Astrocyte of the cerebellum (primary cell): ENCODE measurements around the gene FYN.

Experiments used
- DNase-seq: peaks from one replicate; pipeline ENCODE4 v3.0.0-alpha.2; 2011; ENCODE audit warnings: low read depth
- H3K4me3 ChIP-seq: 2 replicates; pipeline ENCODE4 v1.5.1; 2011; ENCODE audit warnings: mild to moderate bottlenecking, low read depth, low read length, moderate library complexity
- CTCF ChIP-seq: IDR thresholded peaks from 2 replicates; pipeline ENCODE4 v1.5.1; 2012; ENCODE audit warnings: low read length, low read depth, moderate library complexity, mild to moderate bottlenecking; ENCODE audit errors: missing control alignments
- in situ Hi-C: cut with HindIII; loops from 2 replicates; pipeline ENCODE4 v1.10.0; 2017; ENCODE audit warnings: low sequenced_read_pairs

Gene FYN

DNA sequence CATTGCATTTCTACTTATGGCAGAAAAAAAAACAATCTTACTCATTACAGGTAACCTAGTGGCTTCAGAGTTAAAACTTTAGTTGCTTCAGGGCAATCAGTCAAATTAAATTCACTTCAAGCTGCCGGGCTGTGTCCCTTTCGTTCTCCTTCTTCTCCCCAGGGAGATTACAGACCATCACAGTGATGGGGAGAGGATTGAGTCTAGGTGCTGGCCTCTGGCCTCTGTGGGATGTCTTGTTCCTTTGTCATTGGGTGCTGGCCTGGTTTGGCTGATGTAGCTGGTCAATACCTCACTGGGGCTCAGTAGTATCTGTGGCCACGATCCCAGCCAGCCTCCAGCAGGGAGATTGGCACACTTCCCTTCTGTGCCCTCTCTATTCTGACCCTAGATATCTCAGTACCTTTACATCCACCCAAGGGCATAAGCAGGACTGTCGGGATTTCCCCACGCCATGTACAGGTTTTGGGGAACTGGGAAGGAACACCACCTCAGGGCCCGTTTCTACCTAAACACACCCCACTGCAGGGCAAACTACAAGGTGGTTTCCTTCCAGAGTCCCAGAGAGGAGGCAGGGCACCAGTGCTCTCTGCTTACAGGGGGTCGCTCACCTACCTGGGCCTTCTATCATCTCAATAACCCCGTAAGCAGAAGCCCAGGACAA lies 15.4 kb downstream of the FYN start:
- no peak for DNase-seq

DNA sequence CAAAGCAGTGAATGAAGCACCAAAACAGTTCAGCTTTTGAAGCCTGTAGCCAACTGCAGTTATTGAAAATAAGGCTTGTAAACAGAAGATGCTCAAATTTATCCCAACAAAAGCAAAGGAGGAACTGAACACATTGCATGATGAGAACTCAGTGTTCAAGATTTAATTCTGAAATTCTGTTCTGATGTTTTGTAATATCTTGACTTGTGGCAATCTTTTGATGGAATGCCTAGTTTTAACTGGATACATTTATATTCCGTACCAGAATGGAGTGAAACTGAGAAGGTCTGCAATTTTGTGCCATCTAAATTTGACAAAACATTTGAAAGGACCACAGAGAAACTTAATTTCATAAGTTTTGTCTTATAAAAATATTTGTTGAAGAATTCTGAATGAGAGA lies 17.5 kb downstream of the FYN start:
- no peak for TF ChIP-seq CTCF
- in situ Hi-C loops, result no loop called here
- H3K4me3 ChIP-seq, result no peak overlapping the region
- DNase-seq, result no peak

More for the DNA sequence above, 15.4 kb downstream of the FYN start:
- no peak for TF ChIP-seq CTCF
- H3K4me3 ChIP-seq, result no peak overlapping the region
- in situ Hi-C loops, result no loop called here

GRCh38 chr6:111854683-111855082 lies 18.6 kb downstream of the FYN start:
- H3K4me3 ChIP-seq, result no peak overlapping the region
- TF ChIP-seq CTCF, result no peak
- no peak for DNase-seq
- in situ Hi-C loops, result no loop called here

DNA sequence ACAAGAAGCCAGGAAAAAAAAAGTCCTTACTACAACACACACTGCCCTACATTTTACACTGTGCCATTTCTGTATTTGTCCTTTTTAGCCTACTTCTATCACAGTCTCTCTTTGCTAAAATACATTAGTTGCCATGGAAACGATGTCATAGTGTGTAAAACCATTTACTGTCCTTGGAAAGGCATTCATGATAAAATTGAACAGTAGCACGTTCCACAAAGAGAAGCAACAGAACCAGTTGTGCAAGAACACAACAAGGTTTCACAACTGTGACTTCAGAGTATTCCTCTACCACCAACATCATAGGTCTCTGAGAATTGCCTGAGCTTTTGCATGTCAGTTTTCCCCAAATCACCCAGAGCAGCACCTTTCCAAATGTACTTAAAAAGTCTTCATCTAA lies 20.5 kb downstream of the FYN start:
- no peak for TF ChIP-seq CTCF
- DNase-seq, result no peak
- in situ Hi-C loops, result no loop called here
- H3K4me3 ChIP-seq, result no peak overlapping the region

DNA sequence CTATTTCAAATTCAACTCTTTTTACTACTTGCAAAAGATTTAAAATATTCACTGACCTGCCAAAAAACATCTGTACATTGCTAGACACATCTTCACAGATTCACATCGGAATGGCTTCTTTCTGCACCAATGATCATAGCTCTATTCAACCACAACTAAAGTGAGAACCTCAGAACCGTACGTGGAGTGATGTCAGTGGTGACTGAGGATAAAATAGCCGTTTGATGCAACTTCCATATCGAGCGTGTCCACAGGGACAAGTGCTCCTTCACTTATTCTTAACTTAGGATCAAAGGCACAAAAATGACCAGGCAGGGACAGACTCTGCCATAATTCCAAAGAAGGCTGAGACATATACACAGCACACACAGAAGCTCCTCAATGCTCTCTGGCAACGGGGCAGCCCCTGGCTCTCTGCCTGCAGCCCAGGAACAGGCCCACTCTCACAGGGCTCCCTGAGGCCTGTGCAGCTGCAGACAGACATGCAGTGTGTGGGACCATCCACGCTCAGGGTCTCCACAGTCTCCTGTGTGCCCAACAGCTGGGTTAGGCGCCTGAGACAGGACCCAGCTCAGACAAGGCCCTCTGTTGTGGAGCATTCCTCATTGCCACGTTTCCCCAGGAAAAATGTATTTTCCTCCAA lies 22.8 kb downstream of the FYN start:
- in situ Hi-C loops, result no loop called here
- no peak for TF ChIP-seq CTCF
- no peak overlapping the region for H3K4me3 ChIP-seq
- no peak for DNase-seq

DNA sequence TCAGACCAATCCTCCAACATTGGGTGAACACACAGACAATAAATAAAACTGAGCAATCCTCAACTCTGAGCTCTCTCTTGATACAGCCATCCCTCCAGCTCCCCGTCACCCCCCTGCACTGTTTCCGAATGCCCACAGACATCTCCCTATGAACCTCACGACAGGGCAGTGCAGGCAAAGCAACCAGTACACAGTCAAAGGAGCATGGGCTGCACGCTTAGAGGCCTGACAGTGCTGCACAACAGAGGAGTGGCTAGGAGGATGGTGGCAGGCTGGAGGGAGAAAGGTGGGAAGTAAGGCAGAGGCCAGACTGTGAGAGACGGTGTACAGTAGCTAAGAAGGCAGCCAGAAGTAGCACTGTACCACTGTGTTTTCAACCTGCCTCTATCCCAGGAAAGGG lies 24.0 kb downstream of the FYN start:
- TF ChIP-seq CTCF, result no peak
- no peak overlapping the region for H3K4me3 ChIP-seq
- no peak for DNase-seq
- in situ Hi-C loops, result no loop called here
